Ovary (tissue), 9 donors: ENCODE data around the gene MAP3K2. TPM values are rescaled to one million over a fixed set of nuclear protein-coding genes. Genes with fewer than 3 reads are reported as not detected.
A peak's percentile ranks its signal among the peaks of the same experiment; 100 is the strongest.
"Not testable (repeated sequence)": the region's sequence is repeated elsewhere in the genome, so short reads cannot be mapped to it uniquely, and the experiment has no call there.

ENCODE experiments used
- DNase-seq, 5 donors: peaks; one replicate each; pipeline ENCODE4 v3.0.0-alpha.2; 2019 to 2020
- H3K27ac ChIP-seq, 2 donors: fragments of 200-600 bp; one replicate each; pipeline versions ENCODE4 v1.5.1 to v1.8.0; 2019 to 2022
- H3K27me3 ChIP-seq: fragments of 200-600 bp; one replicate; pipeline ENCODE4 v1.8.0; 2022
- H3K36me3 ChIP-seq: fragments of 200-600 bp; sonication (generic); one replicate; pipeline ENCODE4 v1.5.1; 2019
- H3K4me1 ChIP-seq: one replicate; pipeline ENCODE4 v1.8.1; 2013; ENCODE audit warnings: mild to moderate bottlenecking, moderate library complexity; ENCODE audit not compliant: insufficient read depth
- H3K4me3 ChIP-seq: fragments of 200-600 bp; sonication (generic); one replicate; pipeline ENCODE4 v1.5.1; 2017
- H3K9me3 ChIP-seq, 2 donors: fragments of 200-600 bp in 1 of 2; sonication (generic) in 1 of 2; one replicate each; pipeline versions ENCODE4 v1.5.1 to v1.8.1; 2013 to 2019; ENCODE audit warnings: mild to moderate bottlenecking in 1 of 2, moderate library complexity in 1 of 2
- CTCF ChIP-seq, 3 donors: fragments of 450-650 bp in 2 of 3; fragments of 200-600 bp in 1 of 3; IDR thresholded peaks; one replicate each; pipeline versions ENCODE4 v1.5.1 to v1.8.0; 2016 to 2022; ENCODE audit warnings: antibody characterized with exemption in 3 of 3, mild to moderate bottlenecking in 1 of 3
- EP300 ChIP-seq: sonication (generic); formaldehyde crosslinking; IDR thresholded peaks from one replicate; pipeline ENCODE4 v1.6.1; 2017; ENCODE audit warnings: antibody characterized with exemption
- POLR2A ChIP-seq: fragments of 450-650 bp; IDR thresholded peaks from one replicate; pipeline ENCODE4 v1.6.1; 2017; ENCODE audit warnings: antibody characterized with exemption, mild to moderate bottlenecking, moderate library complexity
- WGBS, 3 donors: extraction: QIAGEN DNeasy Blood & Tissue Kit in 1 of 3; methylation state at CpG; one replicate each; pipeline versions ENCODE4 v1.1.5 to v1.1.7; 2013 to 2017; 5-methylcytosine and 5-hydroxymethylcytosine counted together
- intact Hi-C, 4 donors: fragments of 100-400 bp; cut with DNase I; formaldehyde crosslinking; loops; one replicate each; pipeline versions ENCODE4 v1.11.0 to v1.15.1; 2022 to 2023
- polyA plus RNA-seq, 2 donors: library from polyadenylated mRNA; stranded (reverse); fragments of 200-250 nt in 1 of 2; fragments of 350-450 nt in 1 of 2; fragmentation: Illumina TruSeq in 1 of 2; extraction: RNeasy Lipid Tissue Mini Kit (QIAGEN cat#74804) in 1 of 2; gene quantifications; one replicate each; pipeline ENCODE4 v1.2.3, GENCODE V29; 2013 to 2014
- total RNA-seq, 7 donors: library from RNA; depleted of rRNA in 2 of 7; stranded (reverse); fragments of >200 nt in 2 of 7; fragmentation: NEBNext Ultra II Directional in 3 of 7; extraction: Animal tissue kit (Norgen Biotek cat#: 25700) in 3 of 7; gene quantifications; one replicate each; pipeline versions ENCODE4 v1.1.0 to v1.2.4, GENCODE V29; 2016 to 2023
- donor health status: DM: no; HTN: no; CAD: no; lungs with moderate emphysema.
- donor health status: DM: no; HTN: no; CAD: no.
- donor health status: Bipolar disorder and iron deficiency.
- donor health status: DM: yes; HTN: yes; CAD: no.
- donor health status: DM: no; HTN: no; CAD: no.
- donor health status: DM: yes; HTN: yes; CAD: no.

Gene MAP3K2
- total and polyA plus RNA-seq, 9 donors: 7.2 to 78.4 (median 55.8) TPM

DNA sequence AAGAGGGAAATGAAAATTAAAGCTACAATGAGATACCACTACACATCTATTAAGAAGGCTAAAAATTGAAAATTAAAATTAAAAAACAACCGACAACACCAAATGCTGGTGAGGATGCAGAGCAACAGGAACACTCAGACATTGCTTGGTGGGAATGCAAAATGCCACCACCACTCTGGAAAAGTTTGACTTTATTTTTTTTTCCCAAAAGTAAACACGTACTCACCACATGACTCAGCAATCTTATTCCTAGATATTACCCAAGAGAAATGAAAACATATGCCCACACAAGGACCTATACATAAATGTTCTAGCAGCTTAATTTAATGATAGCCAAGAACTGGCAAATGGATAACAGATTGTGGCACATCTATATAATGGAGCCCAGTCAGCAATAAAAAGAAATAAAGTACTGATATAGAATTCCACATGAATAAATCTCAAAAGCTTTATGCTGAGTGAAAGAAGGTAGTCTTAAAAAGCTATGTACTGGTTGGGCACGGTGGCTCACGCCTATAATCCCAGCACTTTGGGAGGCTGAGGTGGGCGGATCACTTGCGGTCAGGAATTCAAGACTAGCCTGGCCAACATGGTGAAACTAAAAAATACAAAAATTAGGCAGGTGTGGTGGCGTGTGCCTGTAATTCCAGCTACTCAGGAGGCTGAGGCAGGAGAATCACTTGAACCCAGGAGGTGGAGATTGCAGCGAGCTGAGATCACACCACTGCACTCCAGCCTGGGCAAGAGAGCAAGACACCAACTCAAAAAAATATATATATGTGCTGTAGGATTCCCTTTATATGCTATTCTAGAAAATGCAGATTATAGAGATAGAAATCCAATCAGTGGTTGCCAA, 26.2 kb upstream of the MAP3K2 start:
- 84 to 85% (median 84%) methylated on average over 8 of the region's 8 CpGs for WGBS, 3 donors
- H3K4me1 ChIP-seq: peaks cover 7% of the 10 kb centered on the region
- intact Hi-C loops: no loop called here

GRCh38 chr2:127413200-127413599, 25.4 kb upstream of the MAP3K2 start:
- no peak overlapping the region for H3K27ac ChIP-seq
- TF ChIP-seq CTCF (IDR thresholded peaks at IDR 0.05) (no peak), POLR2A (no peak), EP300 (no peak)
- no peaks in the 10 kb centered on the region for H3K27me3 ChIP-seq
- no peaks in the 10 kb centered on the region for H3K36me3 ChIP-seq
- intact Hi-C loops: no loop called here
- 69 to 79% (median 77%) methylated on average over 3 of the region's 3 CpGs for WGBS, 3 donors
- no peak overlapping the region for H3K4me3 ChIP-seq
- H3K4me1 ChIP-seq: peaks cover 7% of the 10 kb centered on the region
- H3K9me3 ChIP-seq: no peaks in the 10 kb centered on the region
- DNase-seq: no peak

More for the DNA sequence above, 26.2 kb upstream of the MAP3K2 start:
- Histone ChIP-seq H3K36me3 (no peaks in the 10 kb centered on the region), H3K27ac (no peak overlapping the region), H3K9me3 (no peaks in the 10 kb centered on the region), H3K4me3 (no peak overlapping the region), H3K27me3 (no peaks in the 10 kb centered on the region)
- TF ChIP-seq CTCF (IDR thresholded peaks at IDR 0.05) (no peak), EP300 (no peak), POLR2A (no peak)
- no peak for DNase-seq

GRCh38 chr2:127411653-127412369, 24.0 kb upstream of the MAP3K2 start:
- no peak overlapping the region for H3K27ac ChIP-seq
- TF ChIP-seq POLR2A (no peak), EP300 (no peak), CTCF (IDR thresholded peaks at IDR 0.05) (no peak)
- no peak for DNase-seq
- H3K4me3 ChIP-seq: no peak overlapping the region
- H3K36me3 ChIP-seq: no peaks in the 10 kb centered on the region
- no peaks in the 10 kb centered on the region for H3K9me3 ChIP-seq
- peaks cover 7% of the 10 kb centered on the region for H3K4me1 ChIP-seq
- 69 to 79% (median 71%) methylated on average over 12 of the region's 12 CpGs for WGBS, 3 donors
- intact Hi-C loops: no loop called here
- H3K27me3 ChIP-seq: no peaks in the 10 kb centered on the region

GRCh38 chr2:127410871-127411652, 23.3 kb upstream of the MAP3K2 start:
- no peaks in the 10 kb centered on the region for H3K36me3 ChIP-seq
- H3K4me1 ChIP-seq: peaks cover 7% of the 10 kb centered on the region
- no peak for DNase-seq
- H3K27ac ChIP-seq: peak overlapping the region in 1 of 2 donors; percentile 65
- no peaks in the 10 kb centered on the region for H3K27me3 ChIP-seq
- intact Hi-C loops: no loop called here
- H3K9me3 ChIP-seq: no peaks in the 10 kb centered on the region
- TF ChIP-seq EP300: no peak
- no peak for TF ChIP-seq CTCF (IDR thresholded peaks at IDR 0.05)
- TF ChIP-seq POLR2A: no peak
- H3K4me3 ChIP-seq: no peak overlapping the region
- 1 to 4% (median 1%) methylated on average over 6 of the region's 6 CpGs for WGBS, 3 donors

GRCh38 chr2:127409716-127410115, 21.9 kb upstream of the MAP3K2 start:
- DNase-seq, H3K36me3 ChIP-seq, H3K27ac ChIP-seq, H3K4me3 ChIP-seq, H3K9me3 ChIP-seq, H3K27me3 ChIP-seq, intact Hi-C loops, H3K4me1 ChIP-seq: not testable (repeated sequence)
- 95 to 96% (median 95%) methylated on average over 8 of the region's 8 CpGs for WGBS, 3 donors
